Fibroblast of lung (primary cell): ENCODE measurements around the gene TRMT2A.

Experiments
- CTCF ChIP-seq, 2 donors: IDR thresholded peaks in 1 of 2; conservative IDR thresholded peaks in 1 of 2; 1 replicate in 1 of 2; 2 replicates in 1 of 2; pipeline ENCODE4 v1.5.1; 2011 to 2012; ENCODE audit warnings: low read length in 2 of 2, control low read depth in 1 of 2, inconsistent platforms in 1 of 2, low read depth in 1 of 2, mild to moderate bottlenecking in 1 of 2
- EZH2 ChIP-seq: IDR thresholded peaks from 2 replicates; pipeline ENCODE4 v1.5.1; 2012; ENCODE audit warnings: low read length, control low read depth, mild to moderate bottlenecking; ENCODE audit errors: missing control alignments

DNA sequence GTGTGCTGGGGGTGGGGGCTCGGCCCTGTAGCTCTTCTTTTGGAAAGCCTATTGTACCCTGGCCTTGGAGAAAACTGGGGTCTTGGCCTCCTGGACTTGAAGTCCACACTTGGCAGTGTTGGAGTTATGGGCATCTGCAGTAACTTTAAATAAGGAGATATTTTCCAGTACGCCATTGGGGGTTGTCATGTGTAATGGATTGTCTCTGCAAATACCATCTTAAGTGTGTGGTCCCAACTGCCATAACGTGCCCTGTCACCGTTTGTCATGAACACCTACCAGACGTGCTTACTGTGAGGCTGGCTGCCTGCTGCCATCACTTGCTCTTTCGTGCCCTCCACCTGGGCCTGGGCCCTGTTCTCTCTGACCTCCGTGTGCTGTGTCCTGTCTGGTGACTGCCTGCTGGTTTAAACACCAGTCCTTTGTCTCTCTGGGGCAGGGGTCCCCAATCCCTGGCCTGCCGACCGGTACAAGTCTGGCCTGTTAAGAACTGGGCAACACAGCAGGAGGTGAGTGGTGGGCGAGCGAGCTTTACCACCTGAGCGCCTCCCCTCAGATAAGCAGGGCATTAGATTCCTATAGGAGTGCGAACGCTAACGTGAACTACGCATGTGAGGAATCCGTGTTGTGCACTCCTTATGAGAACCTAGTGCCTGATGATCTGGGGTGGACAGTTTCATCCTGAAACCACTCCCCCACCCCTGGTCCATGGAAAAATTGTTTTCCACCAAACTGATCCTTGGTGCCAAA is 11.0 kb upstream of the TRMT2A start:
- TF ChIP-seq CTCF (conservative IDR thresholded peaks at IDR 0.05 in 1 of 2, IDR thresholded peaks at IDR 0.05 in 1 of 2; ENCODE audit: low read depth in 1 of 2, low read length in 2 of 2) (no peak), EZH2 (no peak)
